Activated CD8-positive, alpha-beta T cell treated with anti-CD3 and anti-CD28 coated beads for 36 hours (primary cell): ENCODE results near the gene TADA2A. TPM values are rescaled to one million over a fixed set of nuclear protein-coding genes. Genes with fewer than 3 reads are reported as not detected.

Experiments used
- ATAC-seq: fragments of 200-7000 bp; cut with Tn5 transposase; one replicate; pipeline ENCODE4 v1.10.0; 2021; ENCODE audit warnings: mild to moderate bottlenecking, moderate library complexity
- CTCF ChIA-PET: fragments of 350-600 bp; sonication (Branson Sonifier 250); formaldehyde crosslinking; loops from one replicate; lab custom pipeline; 2021; ENCODE audit warnings: antibody characterized with exemption; lab: Charles Lee
- POLR2A ChIA-PET: fragments of 350-600 bp; sonication (Branson Sonifier 250); formaldehyde crosslinking; loops from one replicate; lab custom pipeline; 2021; ENCODE audit warnings: antibody characterized with exemption; lab: Charles Lee
- DNase-seq: peaks from one replicate; pipeline ENCODE4 v3.0.0-alpha.2; 2020
- H3K27ac Mint-ChIP-seq: one replicate; pipeline ENCODE4 v1.8.0; 2021; ENCODE audit warnings: mild to moderate bottlenecking, mixed read lengths
- H3K27me3 Mint-ChIP-seq: one replicate; pipeline ENCODE4 v1.8.0; 2021; ENCODE audit warnings: mixed read lengths
- H3K36me3 Mint-ChIP-seq: one replicate; pipeline ENCODE4 v1.8.0; 2021; ENCODE audit warnings: low read depth, mixed read lengths
- H3K4me1 Mint-ChIP-seq: one replicate; pipeline ENCODE4 v1.8.0; 2021; ENCODE audit warnings: low read depth, mixed read lengths
- H3K4me3 Mint-ChIP-seq: one replicate; pipeline ENCODE4 v1.8.0; 2021; ENCODE audit warnings: mild to moderate bottlenecking, moderate library complexity, mixed read lengths
- H3K9me3 Mint-ChIP-seq: one replicate; pipeline ENCODE4 v1.8.0; 2021; ENCODE audit warnings: mixed read lengths
- CTCF ChIP-seq: fragments of 200-600 bp; IDR thresholded peaks from one replicate; pipeline ENCODE4 v1.8.0; 2022; ENCODE audit warnings: antibody characterized with exemption, mild to moderate bottlenecking
- intact Hi-C: fragments of 100-400 bp; cut with micrococcal nuclease; formaldehyde crosslinking; loops from one replicate; pipeline ENCODE4 v1.10.0; 2022
- total RNA-seq, 2 experiments: library from RNA; stranded (reverse); gene quantifications; one replicate each; pipeline ENCODE4 v1.2.3, GENCODE V29; 2021

Gene TADA2A
- total RNA-seq, 2 experiments from 2014 or later: 31.5 to 36.5 TPM

DNA sequence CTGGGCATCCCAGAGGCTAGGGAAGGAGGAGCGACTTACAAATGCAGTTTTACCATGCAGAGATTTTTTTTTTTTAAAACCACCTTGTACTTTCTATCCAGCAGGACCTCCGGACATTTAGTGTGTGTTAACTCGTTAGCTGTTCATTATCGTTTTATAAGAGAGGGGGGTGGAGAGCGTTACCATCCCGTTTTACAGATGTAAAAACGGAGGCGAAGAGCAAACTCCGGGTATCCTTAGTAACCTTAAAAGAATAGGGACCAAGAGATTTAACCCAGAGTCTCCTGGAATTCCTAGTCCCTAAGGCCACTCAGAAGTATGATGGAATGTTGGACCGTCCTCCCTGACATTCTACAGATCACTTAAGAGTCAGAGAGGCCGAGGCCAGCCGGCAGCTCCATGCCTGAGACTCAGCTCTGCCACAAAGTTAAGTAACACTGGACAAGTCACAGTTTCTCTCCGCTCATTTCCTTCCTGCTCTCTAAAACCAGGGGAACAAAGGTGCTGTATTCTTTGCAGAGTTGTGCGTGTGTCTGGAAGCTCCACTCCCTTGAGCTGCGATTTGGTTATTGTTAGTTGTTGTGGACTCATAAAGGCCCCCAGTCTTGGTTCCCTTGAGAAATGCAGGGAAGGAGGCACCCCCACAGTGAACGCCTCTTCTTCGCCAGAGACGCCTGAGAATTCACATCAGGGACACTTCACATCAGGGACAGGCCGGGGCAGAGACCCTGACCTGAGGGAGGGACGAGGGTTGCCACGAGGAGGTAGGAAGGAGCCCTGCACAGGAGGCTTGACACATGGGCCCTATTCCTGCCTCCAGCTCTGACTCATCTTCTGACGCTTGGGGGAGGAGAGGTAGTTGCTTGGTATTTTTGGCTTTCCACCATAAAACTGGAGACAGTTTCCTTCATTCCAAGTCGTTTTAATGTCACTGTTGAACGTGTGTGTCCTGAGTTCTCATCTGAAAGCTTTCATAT is 84.2 kb downstream of the TADA2A start:
- ChIA-PET CTCF (interaction anchor here (1.0 to 1.8 kb wide), 4 partner anchors 37 to 118 kb away, joined by 3 to 9 read pairs (median 4); partner anchors contain the start of genes ACACA and TADA2A), POLR2A (interaction anchor here (0.6 to 1.4 kb wide), 5 partner anchors 14 to 1412 kb away, joined by 3 to 6 read pairs (median 3); partner anchors contain the start of gene SYNRG)
- Mint-ChIP-seq H3K4me1 (peaks cover 49% of the 10 kb centered on the region), H3K4me3 (peak overlapping the region; percentile 87), H3K36me3 (no peaks in the 10 kb centered on the region), H3K9me3 (no peaks in the 10 kb centered on the region), H3K27ac (peak overlapping the region; percentile 87), H3K27me3 (no peaks in the 10 kb centered on the region)
- intact Hi-C loops: no loop called here
- no peak for TF ChIP-seq CTCF
- DNase-seq (peak; percentile 34), ATAC-seq (no peak)

GRCh38 chr17:37492167-37492566 is 85.5 kb downstream of the TADA2A start:
- H3K27ac Mint-ChIP-seq: no peak overlapping the region
- H3K36me3 Mint-ChIP-seq: no peaks in the 10 kb centered on the region
- H3K4me1 Mint-ChIP-seq: peaks cover 49% of the 10 kb centered on the region
- ATAC-seq (no peak), DNase-seq (no peak)
- intact Hi-C loops: no loop called here
- H3K27me3 Mint-ChIP-seq: no peaks in the 10 kb centered on the region
- no peak for TF ChIP-seq CTCF
- CTCF ChIA-PET: interaction anchor here (0.5 to 1.8 kb wide), 3 partner anchors 73 to 119 kb away, joined by 3 to 9 read pairs (median 4); no protein-coding TSS in a partner anchor
- H3K4me3 Mint-ChIP-seq: no peak overlapping the region
- no peaks in the 10 kb centered on the region for H3K9me3 Mint-ChIP-seq
- POLR2A ChIA-PET: no interaction called here

GRCh38 chr17:37493249-37494027 is 86.8 kb downstream of the TADA2A start:
- Mint-ChIP-seq H3K9me3 (no peaks in the 10 kb centered on the region), H3K4me3 (no peak overlapping the region), H3K27ac (no peak overlapping the region), H3K4me1 (peaks cover 43% of the 10 kb centered on the region), H3K27me3 (no peaks in the 10 kb centered on the region), H3K36me3 (no peaks in the 10 kb centered on the region)
- POLR2A ChIA-PET: no interaction called here
- TF ChIP-seq CTCF: no peak
- intact Hi-C loops: no loop called here
- CTCF ChIA-PET: interaction anchor here (1.2 kb wide), 1 partner anchor 120 kb away, joined by 3 read pairs; no protein-coding TSS in a partner anchor
- ATAC-seq (no peak), DNase-seq (no peak)

- Mint-ChIP-seq H3K27ac (no peak overlapping the region), H3K4me1 (peaks cover 40% of the 10 kb centered on the region), H3K9me3 (no peaks in the 10 kb centered on the region), H3K36me3 (no peaks in the 10 kb centered on the region), H3K4me3 (no peak overlapping the region), H3K27me3 (no peaks in the 10 kb centered on the region)
- ATAC-seq: no peak
- ChIA-PET POLR2A (interaction anchor here (0.6 kb wide), 1 partner anchor 56 kb away, joined by 3 read pairs; no protein-coding TSS in a partner anchor), CTCF (interaction anchor here (1.2 kb wide), 1 partner anchor 121 kb away, joined by 3 read pairs; no protein-coding TSS in a partner anchor)
- intact Hi-C loops: no loop called here
- DNase-seq: no peak
- no peak for TF ChIP-seq CTCF
These were observed 87.7 kb downstream of the TADA2A start for GRCh38 chr17:37494401-37494831.
